Panc1 (cell line): Measurements from ENCODE around the gene GNL3L. TPM values are rescaled to one million over a fixed set of nuclear protein-coding genes. Genes with fewer than 3 reads are reported as not detected.

Source experiments
- ATAC-seq: fragments of 200-7000 bp; cut with Tn5 transposase; 2 replicates; pipeline ENCODE4 v1.9.1; 2020; ENCODE audit warnings: mild to moderate bottlenecking, moderate library complexity
- BruUV-seq: library from RNA; stranded (reverse); fragments of 400-500 nt; replicated peaks from 2 replicates; lab custom pipeline; 2021; lab: Mats Ljungman, UMichigan
- CTCF ChIA-PET: fragments of 300-600 bp; sonication (Branson Sonifier 250); formaldehyde crosslinking; loops from one replicate; lab custom pipeline; 2022; ENCODE audit warnings: antibody characterized with exemption; lab: Charles Lee
- POLR2A ChIA-PET: fragments of 300-600 bp; sonication (Branson Sonifier 250); formaldehyde crosslinking; loops from one replicate; lab custom pipeline; 2022; ENCODE audit warnings: antibody characterized with exemption; lab: Charles Lee
- DNase-seq: peaks from one replicate; pipeline ENCODE4 v3.0.0-alpha.2; 2010; ENCODE audit warnings: low read depth, low spot score
- H3K27ac ChIP-seq: 2 replicates; pipeline ENCODE4 v1.5.1; 2011; ENCODE audit warnings: mild to moderate bottlenecking, low read length, inconsistent platforms
- H3K27me3 ChIP-seq: fragments of 200-500 bp; sonication (Bioruptor generic); 2 replicates; pipeline ENCODE4 v1.6.0; 2014; ENCODE audit warnings: low read length, inconsistent platforms; ENCODE audit not compliant: control insufficient read depth, insufficient read depth
- H3K36me3 ChIP-seq: fragments of 200-500 bp; sonication (Bioruptor generic); 2 replicates; pipeline ENCODE4 v1.5.1; 2014; ENCODE audit warnings: inconsistent platforms, mild to moderate bottlenecking, low read length, moderate library complexity; ENCODE audit not compliant: control insufficient read depth, insufficient read depth
- H3K4me1 ChIP-seq: 2 replicates; pipeline ENCODE4 v1.5.1; 2011; ENCODE audit warnings: inconsistent platforms, mild to moderate bottlenecking, low read length, moderate library complexity; ENCODE audit not compliant: control insufficient read depth, insufficient read depth
- H3K4me3 ChIP-seq, 2 experiments: 2 replicates each; pipeline ENCODE4 v1.5.1; 2011 to 2012; ENCODE audit warnings: low read depth in 2 of 2, low read length in 2 of 2, mild to moderate bottlenecking in 2 of 2, inconsistent platforms in 1 of 2, moderate library complexity in 1 of 2
- H3K9me3 ChIP-seq: fragments of 200-500 bp; sonication (Bioruptor generic); 2 replicates; pipeline ENCODE4 v1.5.1; 2014; ENCODE audit warnings: low read depth, mild to moderate bottlenecking, inconsistent platforms, low read length, moderate library complexity; ENCODE audit not compliant: control insufficient read depth, insufficient read depth
- CTCF ChIP-seq: fragments of 450-650 bp; IDR thresholded peaks from 2 replicates; pipeline ENCODE4 v1.5.1; 2017; ENCODE audit warnings: mild to moderate bottlenecking
- POLR2AphosphoS5 ChIP-seq: IDR thresholded peaks from 2 replicates; pipeline ENCODE4 v1.6.1; 2012; ENCODE audit warnings: mild to moderate bottlenecking, low read depth, low read length, moderate library complexity
- REST ChIP-seq, 2 experiments: IDR thresholded peaks; 2 replicates each; pipeline ENCODE4 v1.6.1; 2011 to 2012; ENCODE audit warnings: low read depth in 2 of 2, control low read depth in 1 of 2, low read length in 1 of 2, mild to moderate bottlenecking in 1 of 2, moderate library complexity in 1 of 2; ENCODE audit not compliant: insufficient read depth in 1 of 2
- SIN3A ChIP-seq: IDR thresholded peaks from 2 replicates; pipeline ENCODE4 v1.6.1; 2012; ENCODE audit warnings: low read depth, mild to moderate bottlenecking, low read length, moderate library complexity, borderline replicate concordance; ENCODE audit not compliant: insufficient read depth
- TCF7L2 ChIP-seq: IDR thresholded peaks from 2 replicates; pipeline ENCODE4 v1.6.1; 2011; ENCODE audit warnings: mild to moderate bottlenecking, low read depth, low read length, inconsistent platforms
- in situ Hi-C: cut with HindIII; loops from 2 replicates; pipeline ENCODE4 v1.10.0; 2016; ENCODE audit warnings: low sequenced_read_pairs, low pct_unique_long_range_greater_than_20kb
- intact Hi-C: fragments of 100-400 bp; cut with micrococcal nuclease; formaldehyde crosslinking; loops from one replicate; pipeline ENCODE4 v1.10.0; 2022; ENCODE audit not compliant: unreplicated experiment
- total RNA-seq: library from RNA; stranded (reverse); gene quantifications from one replicate; pipeline ENCODE4 v1.2.1, GENCODE V29; 2021; ENCODE audit not compliant: unreplicated experiment

Gene GNL3L
- total RNA-seq, 1 experiment from 2014 or later = 62.5 TPM

GRCh38 chrX:54560411-54560810 lies 30.4 kb downstream of the GNL3L start:
- Histone ChIP-seq H3K9me3 (no peaks in the 10 kb centered on the region), H3K36me3 (peaks cover 7% of the 10 kb centered on the region), H3K4me1 (no peaks in the 10 kb centered on the region), H3K27ac (no peak overlapping the region), H3K27me3 (no peaks in the 10 kb centered on the region), H3K4me3 (no peak overlapping the region)
- in situ Hi-C loops = no loop called here
- TF ChIP-seq TCF7L2 (no peak), POLR2AphosphoS5 (no peak), SIN3A (no peak), REST (IDR thresholded peaks at IDR 0.05; ENCODE audit: insufficient read depth in 1 of 2, low read depth in 2 of 2, low read length in 1 of 2) (no peak), CTCF (no peak)
- POLR2A ChIA-PET = no interaction called here
- DNase-seq (no peak), ATAC-seq (no peak)
- CTCF ChIA-PET = interaction anchor here (0.5 kb wide), 1 partner anchor 517 kb away, joined by 4 read pairs; no protein-coding TSS in a partner anchor
- intact Hi-C loops = no loop called here
- no TSS peak for BruUV-seq

- no peak overlapping the region for H3K27ac ChIP-seq
- H3K9me3 ChIP-seq = no peaks in the 10 kb centered on the region
- ChIA-PET CTCF (no interaction called here), POLR2A (interaction anchor here (0.7 kb wide), 1 partner anchor 379 kb away, joined by 10 read pairs; no protein-coding TSS in a partner anchor)
- no peak overlapping the region for H3K4me3 ChIP-seq
- H3K36me3 ChIP-seq = peaks cover 4% of the 10 kb centered on the region
- DNase-seq (no peak), ATAC-seq (no peak)
- intact Hi-C loops (no loop called here), in situ Hi-C loops (no loop called here)
- no peaks in the 10 kb centered on the region for H3K4me1 ChIP-seq
- no peak for TF ChIP-seq POLR2AphosphoS5
- no peak for TF ChIP-seq SIN3A
- TF ChIP-seq CTCF = no peak
- no peak for TF ChIP-seq REST (IDR thresholded peaks at IDR 0.05; ENCODE audit: insufficient read depth in 1 of 2, low read depth in 2 of 2, low read length in 1 of 2)
- no peak for TF ChIP-seq TCF7L2
- BruUV-seq = no TSS peak
- H3K27me3 ChIP-seq = no peaks in the 10 kb centered on the region
These were observed 31.6 kb downstream of the GNL3L start for GRCh38 chrX:54561622-54562021.
